GM12878 (cell line): ENCODE measurements around the gene APOE. TPM values are rescaled to one million over a fixed set of nuclear protein-coding genes. Genes with fewer than 3 reads are reported as not detected.

Source experiments
- ATF2 ChIP-seq: IDR thresholded peaks from 2 replicates; pipeline ENCODE4 v1.6.1; 2012; ENCODE audit warnings: low read length, inconsistent platforms
- BCL11A ChIP-seq: IDR thresholded peaks from 2 replicates; pipeline ENCODE4 v1.6.1; 2011; ENCODE audit warnings: low read depth, low read length
- CHD1 ChIP-seq: IDR thresholded peaks from 2 replicates; pipeline ENCODE4 v1.6.1; 2012; ENCODE audit warnings: low read depth, low read length, improper control_type of control experiment
- KDM1A ChIP-seq: fragments of 200-600 bp; sonication (generic); IDR thresholded peaks from 2 replicates; pipeline ENCODE4 v1.6.1; 2016; ENCODE audit warnings: borderline replicate concordance
- MYC ChIP-seq: IDR thresholded peaks from 2 replicates; pipeline ENCODE4 v1.6.1; 2011; ENCODE audit warnings: mild to moderate bottlenecking, low read length, moderate library complexity, inconsistent platforms; ENCODE audit not compliant: insufficient read depth, insufficient replicate concordance, insufficient read length, severe bottlenecking
- NKRF ChIP-seq: fragments of 450-650 bp; conservative IDR thresholded peaks from 2 replicates; pipeline ENCODE4 v1.6.1; 2017; ENCODE audit warnings: mild to moderate bottlenecking, moderate library complexity
- RAD21 ChIP-seq: IDR thresholded peaks from 2 replicates; pipeline ENCODE4 v1.6.1; 2011; ENCODE audit warnings: mild to moderate bottlenecking, low read depth, low read length, moderate library complexity; ENCODE audit not compliant: insufficient read depth
- RAD51 ChIP-seq: fragments of 450-650 bp; IDR thresholded peaks from 2 replicates; pipeline ENCODE4 v1.6.1; 2016; ENCODE audit warnings: moderate library complexity, mild to moderate bottlenecking, inconsistent platforms
- SUPT20H ChIP-seq: IDR thresholded peaks from 2 replicates; pipeline ENCODE4 v1.6.1; 2011; ENCODE audit warnings: low read depth, mild to moderate bottlenecking, low read length, moderate library complexity, borderline replicate concordance; ENCODE audit not compliant: control insufficient read depth
- ZBTB11 ChIP-seq: fragments of 450-650 bp; formaldehyde crosslinking; IDR thresholded peaks from 2 replicates; pipeline ENCODE4 v1.5.0; 2022; ENCODE audit warnings: mild to moderate bottlenecking, missing genetic modification characterization
- ZNF24 ChIP-seq: fragments of 450-650 bp; IDR thresholded peaks from 2 replicates; pipeline ENCODE4 v1.6.1; 2017; ENCODE audit warnings: antibody characterized with exemption, mild to moderate bottlenecking
- ZNF384 ChIP-seq: IDR thresholded peaks from 2 replicates; pipeline ENCODE4 v1.6.1; 2012; ENCODE audit warnings: low read depth, mild to moderate bottlenecking, low read length, improper control_type of control experiment, borderline replicate concordance
- ZNF592 ChIP-seq: fragments of 450-650 bp; IDR thresholded peaks from 2 replicates; pipeline ENCODE4 v1.6.1; 2017; ENCODE audit warnings: mild to moderate bottlenecking, moderate library complexity
- polyA plus RNA-seq, 11 experiments: library from polyadenylated mRNA; depleted of rRNA in 4 of 11; unstranded in 6 of 11; stranded (reverse) in 5 of 11; fragments of >200 nt; fragmentation: Nextera tagmentation in 4 of 11; fragmentation: Illumina TruSeq in 1 of 11; extraction: Ambion mirVana in 4 of 11; extraction: Trizol in 1 of 11; gene quantifications; 1 replicate in 1 of 11; 2 replicates in 10 of 11; pipeline versions ENCODE4 v1.2.1 to v1.2.3, GENCODE V29; 2011 to 2016; ENCODE audit warnings: inconsistent platforms in 2 of 11, missing spikeins in 2 of 11, low read depth in 1 of 11
- total RNA-seq, 4 experiments: library from RNA; depleted of rRNA in 3 of 4; stranded (reverse); fragments of >200 nt in 3 of 4; fragmentation: Illumina TruSeq in 1 of 4; extraction: Trizol in 1 of 4; gene quantifications; 2 replicates each; pipeline versions ENCODE4 v1.2.1 to v1.2.3, GENCODE V29; 2013 to 2021
- TF ChIP-seq, protein P1 (sequence below): IDR thresholded peaks from 2 replicates; pipeline ENCODE4 v1.6.1; 2011; ENCODE audit warnings: borderline replicate concordance, low read depth, mild to moderate bottlenecking, moderate library complexity, low read length; ENCODE audit not compliant: insufficient read depth, poor library complexity, severe bottlenecking
- TF ChIP-seq, protein P2 (sequence below): fragments of 450-650 bp; IDR thresholded peaks from 2 replicates; pipeline ENCODE4 v1.6.1; 2017; ENCODE audit warnings: borderline replicate concordance

Gene APOE
- total and polyA plus RNA-seq, 10 of the 15 experiments (the other 5 are each of a cell fraction or from before 2014, with no cell fraction given) = 0.22 to 3.7 (median 0.44) TPM; not detected in 4

DNA sequence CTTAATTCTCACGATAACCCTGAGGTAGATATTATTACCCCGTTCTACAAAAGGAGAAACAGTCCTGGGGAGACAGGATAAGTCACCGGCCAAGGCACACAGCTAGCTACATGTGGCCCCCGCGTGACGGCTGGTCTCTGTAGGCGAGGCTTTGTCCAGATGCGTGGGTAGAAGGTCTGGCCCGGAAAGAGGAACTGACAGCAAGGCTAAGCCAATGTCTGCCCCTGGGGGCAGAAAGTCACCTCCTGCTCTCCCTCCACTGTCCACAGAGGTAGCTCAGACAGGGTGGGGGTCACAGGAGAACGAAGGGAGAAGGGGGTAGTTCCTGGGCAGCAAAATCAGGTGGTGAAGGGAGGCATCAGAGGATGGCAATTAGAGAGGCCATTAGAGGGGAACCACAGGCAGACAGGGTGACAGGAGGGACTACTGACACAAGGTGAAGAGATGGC is 38.2 kb downstream of the APOE start (continued):
- no peak for TF ChIP-seq ZBTB11 (CRISPR knock-in tag)
- TF ChIP-seq NKRF = no peak
- TF ChIP-seq ZNF384 = no peak
- TF ChIP-seq MYC = no peak
- TF ChIP-seq SUPT20H = no peak
- TF ChIP-seq, protein P1, sequence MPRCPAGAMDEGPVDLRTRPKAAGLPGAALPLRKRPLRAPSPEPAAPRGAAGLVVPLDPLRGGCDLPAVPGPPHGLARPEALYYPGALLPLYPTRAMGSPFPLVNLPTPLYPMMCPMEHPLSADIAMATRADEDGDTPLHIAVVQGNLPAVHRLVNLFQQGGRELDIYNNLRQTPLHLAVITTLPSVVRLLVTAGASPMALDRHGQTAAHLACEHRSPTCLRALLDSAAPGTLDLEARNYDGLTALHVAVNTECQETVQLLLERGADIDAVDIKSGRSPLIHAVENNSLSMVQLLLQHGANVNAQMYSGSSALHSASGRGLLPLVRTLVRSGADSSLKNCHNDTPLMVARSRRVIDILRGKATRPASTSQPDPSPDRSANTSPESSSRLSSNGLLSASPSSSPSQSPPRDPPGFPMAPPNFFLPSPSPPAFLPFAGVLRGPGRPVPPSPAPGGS = no peak
- TF ChIP-seq KDM1A = no peak
- no peak for TF ChIP-seq ATF2
- TF ChIP-seq ZNF592 = no peak
- TF ChIP-seq RAD51 = peak; percentile 43; the same call in 1 of the 2 replicates
- no peak for TF ChIP-seq BCL11A
- no peak for TF ChIP-seq RAD21
- TF ChIP-seq, protein P2, sequence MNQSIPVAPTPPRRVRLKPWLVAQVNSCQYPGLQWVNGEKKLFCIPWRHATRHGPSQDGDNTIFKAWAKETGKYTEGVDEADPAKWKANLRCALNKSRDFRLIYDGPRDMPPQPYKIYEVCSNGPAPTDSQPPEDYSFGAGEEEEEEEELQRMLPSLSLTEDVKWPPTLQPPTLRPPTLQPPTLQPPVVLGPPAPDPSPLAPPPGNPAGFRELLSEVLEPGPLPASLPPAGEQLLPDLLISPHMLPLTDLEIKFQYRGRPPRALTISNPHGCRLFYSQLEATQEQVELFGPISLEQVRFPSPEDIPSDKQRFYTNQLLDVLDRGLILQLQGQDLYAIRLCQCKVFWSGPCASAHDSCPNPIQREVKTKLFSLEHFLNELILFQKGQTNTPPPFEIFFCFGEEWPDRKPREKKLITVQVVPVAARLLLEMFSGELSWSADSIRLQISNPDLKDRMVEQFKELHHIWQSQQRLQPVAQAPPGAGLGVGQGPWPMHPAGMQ = no peak
- TF ChIP-seq CHD1 = no peak
- no peak for TF ChIP-seq ZNF24
